Loucy (cell line): ENCODE data around the gene HCFC1.

Experiments used
- H2AFZ ChIP-seq: fragments of 200-600 bp; sonication (generic); 2 replicates; pipeline ENCODE4 v1.6.0; 2016; ENCODE audit warnings: antibody characterized with exemption, mild to moderate bottlenecking, low read length, moderate library complexity
- H3F3A ChIP-seq: fragments of 200-600 bp; 2 replicates; pipeline ENCODE4 v1.6.0; 2016; ENCODE audit warnings: antibody characterized with exemption, low read depth, mild to moderate bottlenecking
- H3K27me3 ChIP-seq: fragments of 200-600 bp; sonication (generic); 2 replicates; pipeline ENCODE4 v1.6.1; 2014; ENCODE audit warnings: low read length, mild to moderate bottlenecking; ENCODE audit not compliant: insufficient read depth, poor library complexity, severe bottlenecking
- H3K36me3 ChIP-seq: fragments of 200-600 bp; sonication (generic); 2 replicates; pipeline ENCODE4 v1.6.1; 2016; ENCODE audit warnings: low read length; ENCODE audit not compliant: insufficient read depth
- H3K4me1 ChIP-seq: fragments of 200-600 bp; sonication (generic); 2 replicates; pipeline ENCODE4 v1.5.1; 2014; ENCODE audit warnings: low read length, mild to moderate bottlenecking; ENCODE audit not compliant: insufficient read depth, poor library complexity, severe bottlenecking
- H3K4me2 ChIP-seq: fragments of 200-600 bp; sonication (generic); 2 replicates; pipeline ENCODE4 v1.6.0; 2014; ENCODE audit warnings: antibody characterized with exemption, low read length, low read depth, mild to moderate bottlenecking; ENCODE audit not compliant: poor library complexity, severe bottlenecking
- H3K4me3 ChIP-seq: fragments of 200-600 bp; sonication (generic); 2 replicates; pipeline ENCODE4 v1.5.1; 2014; ENCODE audit warnings: low read length, mild to moderate bottlenecking, mixed read lengths; ENCODE audit not compliant: poor library complexity, severe bottlenecking
- H3K79me2 ChIP-seq: fragments of 200-600 bp; sonication (generic); 2 replicates; pipeline ENCODE4 v1.6.1; 2014; ENCODE audit warnings: low read length; ENCODE audit not compliant: insufficient read depth
- H3K9ac ChIP-seq: fragments of 200-600 bp; sonication (generic); 2 replicates; pipeline ENCODE4 v1.6.0; 2014; ENCODE audit warnings: mild to moderate bottlenecking, low read depth, low read length, moderate library complexity; ENCODE audit not compliant: poor library complexity, severe bottlenecking
- H3K9me2 ChIP-seq: fragments of 200-600 bp; sonication (generic); replicated peaks from 2 replicates; pipeline ENCODE4 v1.6.1; 2016; ENCODE audit warnings: low read depth, low read length, mixed read lengths
- H3K9me3 ChIP-seq: fragments of 200-600 bp; sonication (generic); 2 replicates; pipeline ENCODE4 v1.6.1; 2014; ENCODE audit warnings: mild to moderate bottlenecking, antibody characterized with exemption, low read length, low read depth; ENCODE audit not compliant: insufficient read depth
- H4K20me1 ChIP-seq: fragments of 200-600 bp; sonication (generic); 2 replicates; pipeline ENCODE4 v1.6.0; 2014; ENCODE audit warnings: antibody characterized with exemption, low read length, mild to moderate bottlenecking; ENCODE audit not compliant: insufficient read depth, poor library complexity, severe bottlenecking
- CTCF ChIP-seq: fragments of 200-600 bp; sonication (generic); conservative IDR thresholded peaks from 2 replicates; pipeline ENCODE4 v1.5.1; 2014; ENCODE audit warnings: mild to moderate bottlenecking, antibody characterized with exemption, low read length
- EZH2phosphoT487 ChIP-seq: fragments of 200-600 bp; IDR thresholded peaks from 2 replicates; pipeline ENCODE4 v1.6.1; 2018; ENCODE audit warnings: antibody characterized with exemption, mild to moderate bottlenecking, moderate library complexity, borderline replicate concordance

Gene HCFC1

GRCh38 chrX:153897899-153898298, 73.7 kb downstream of the HCFC1 start:
- H3K9me2 ChIP-seq = no peaks in the 10 kb centered on the region
- no peak overlapping the region for H3K9ac ChIP-seq
- no peak overlapping the region for H2AFZ ChIP-seq
- TF ChIP-seq CTCF = no peak
- TF ChIP-seq EZH2phosphoT487 = no peak
- no peak overlapping the region for H3K4me2 ChIP-seq
- no peaks in the 10 kb centered on the region for H3K27me3 ChIP-seq
- no peak overlapping the region for H3K4me3 ChIP-seq
- H3K9me3 ChIP-seq = no peaks in the 10 kb centered on the region
- no peaks in the 10 kb centered on the region for H3K79me2 ChIP-seq
- H4K20me1 ChIP-seq = no peaks in the 10 kb centered on the region
- H3K36me3 ChIP-seq = no peaks in the 10 kb centered on the region
- H3K4me1 ChIP-seq = peaks cover 24% of the 10 kb centered on the region
- H3F3A ChIP-seq = peaks cover 3% of the 10 kb centered on the region; the same call in 1 of the 2 replicates
